HG02759 (cell line): ENCODE results near the gene BNIP5.
"Not testable (repeated sequence)": the region's sequence is repeated elsewhere in the genome, so short reads cannot be mapped to it uniquely, and the experiment has no call there.

ENCODE experiments used
- ATAC-seq: cut with Tn5 transposase; IDR thresholded peaks from one replicate; pipeline ENCODE4 v1.9.1; 2021; ENCODE audit warnings: mild to moderate bottlenecking, moderate library complexity; ENCODE audit not compliant: unreplicated experiment

The BNIP5 gene

GRCh38 chr6:36345681-36346466 is 9.2 kb upstream of the BNIP5 start:
- ATAC-seq: no peak

GRCh38 chr6:36343109-36343680 is 6.5 kb upstream of the BNIP5 start:
- ATAC-seq: no peak

GRCh38 chr6:36340618-36341454 is 4.1 kb upstream of the BNIP5 start:
- ATAC-seq: peak; percentile 68

- no peak for ATAC-seq
Measured at GRCh38 chr6:36340306-36340617, 3.6 kb upstream of the BNIP5 start.

- no peak for ATAC-seq
Measured at GRCh38 chr6:36339146-36339545, 2.5 kb upstream of the BNIP5 start.

- ATAC-seq: not testable (repeated sequence)
Measured at GRCh38 chr6:36338223-36338622, 1.5 kb upstream of the BNIP5 start.

GRCh38 chr6:36337814-36338213 is 1.1 kb upstream of the BNIP5 start:
- no peak for ATAC-seq

GRCh38 chr6:36336208-36336710 is 429 bp downstream of the BNIP5 start:
- ATAC-seq: no peak

- ATAC-seq: no peak
Measured at GRCh38 chr6:36335465-36336207, 1.1 kb downstream of the BNIP5 start.

- no peak for ATAC-seq
Measured at GRCh38 chr6:36334832-36335459, 1.7 kb downstream of the BNIP5 start.

- ATAC-seq: no peak
Measured at GRCh38 chr6:36333931-36334725, 2.6 kb downstream of the BNIP5 start.

GRCh38 chr6:36333171-36333895 is 3.4 kb downstream of the BNIP5 start:
- no peak for ATAC-seq

- ATAC-seq: no peak
Measured at GRCh38 chr6:36331381-36331780, 5.3 kb downstream of the BNIP5 start.

GRCh38 chr6:36330366-36330765 is 6.3 kb downstream of the BNIP5 start:
- ATAC-seq: no peak

GRCh38 chr6:36329798-36330291 is 6.8 kb downstream of the BNIP5 start:
- no peak for ATAC-seq

- ATAC-seq: no peak
Measured at GRCh38 chr6:36328600-36328999, 8.1 kb downstream of the BNIP5 start.

- no peak for ATAC-seq
Measured at GRCh38 chr6:36327919-36328236, 8.8 kb downstream of the BNIP5 start.

- ATAC-seq: no peak
Measured at GRCh38 chr6:36327226-36327918, 9.3 kb downstream of the BNIP5 start.
